ENCODE data around the gene ARPC5.

DNA sequence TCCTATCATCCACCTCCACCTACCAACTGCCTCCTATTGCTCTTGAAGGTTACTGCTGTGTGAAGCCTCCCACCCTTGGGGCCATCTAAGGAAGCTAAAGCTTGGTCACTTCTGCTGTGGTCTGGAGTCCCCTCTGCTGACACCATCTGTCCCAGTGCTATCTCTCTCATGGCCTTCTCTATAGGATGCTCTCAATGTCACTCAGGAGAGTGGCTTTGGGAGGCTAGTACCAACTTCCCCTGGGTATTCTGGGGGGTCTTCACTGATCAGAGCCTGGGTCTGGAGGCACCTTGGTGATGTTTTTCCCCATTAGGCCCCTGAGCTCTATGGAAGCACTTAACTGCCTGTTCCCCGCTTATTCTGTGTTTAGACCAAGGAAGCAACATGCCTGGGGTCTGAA lies 33.1 kb downstream of the ARPC5 start:
- TF ChIP-seq, protein P1, sequence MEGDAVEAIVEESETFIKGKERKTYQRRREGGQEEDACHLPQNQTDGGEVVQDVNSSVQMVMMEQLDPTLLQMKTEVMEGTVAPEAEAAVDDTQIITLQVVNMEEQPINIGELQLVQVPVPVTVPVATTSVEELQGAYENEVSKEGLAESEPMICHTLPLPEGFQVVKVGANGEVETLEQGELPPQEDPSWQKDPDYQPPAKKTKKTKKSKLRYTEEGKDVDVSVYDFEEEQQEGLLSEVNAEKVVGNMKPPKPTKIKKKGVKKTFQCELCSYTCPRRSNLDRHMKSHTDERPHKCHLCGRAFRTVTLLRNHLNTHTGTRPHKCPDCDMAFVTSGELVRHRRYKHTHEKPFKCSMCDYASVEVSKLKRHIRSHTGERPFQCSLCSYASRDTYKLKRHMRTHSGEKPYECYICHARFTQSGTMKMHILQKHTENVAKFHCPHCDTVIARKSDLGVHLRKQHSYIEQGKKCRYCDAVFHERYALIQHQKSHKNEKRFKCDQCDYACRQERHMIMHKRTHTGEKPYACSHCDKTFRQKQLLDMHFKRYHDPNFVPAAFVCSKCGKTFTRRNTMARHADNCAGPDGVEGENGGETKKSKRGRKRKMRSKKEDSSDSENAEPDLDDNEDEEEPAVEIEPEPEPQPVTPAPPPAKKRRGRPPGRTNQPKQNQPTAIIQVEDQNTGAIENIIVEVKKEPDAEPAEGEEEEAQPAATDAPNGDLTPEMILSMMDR (conservative IDR thresholded peaks at IDR 0.05; ENCODE audit: low read depth, low read length), result no peak
- no peak for TF ChIP-seq EZH2 (IDR thresholded peaks at IDR 0.05; ENCODE audit: borderline replicate concordance, low read depth, low read length, poor library complexity, severe bottlenecking)

Measured in A673 (cell line).